EL (cell line): ENCODE results near the gene DYNC1I2.
"Not testable (repeated sequence)": the region's sequence is repeated elsewhere in the genome, so short reads cannot be mapped to it uniquely, and the experiment has no call there.

Experiments
- DNase-seq: peaks from one replicate; pipeline ENCODE4 v3.0.0-alpha.2; 2016

DYNC1I2 gene

DNA sequence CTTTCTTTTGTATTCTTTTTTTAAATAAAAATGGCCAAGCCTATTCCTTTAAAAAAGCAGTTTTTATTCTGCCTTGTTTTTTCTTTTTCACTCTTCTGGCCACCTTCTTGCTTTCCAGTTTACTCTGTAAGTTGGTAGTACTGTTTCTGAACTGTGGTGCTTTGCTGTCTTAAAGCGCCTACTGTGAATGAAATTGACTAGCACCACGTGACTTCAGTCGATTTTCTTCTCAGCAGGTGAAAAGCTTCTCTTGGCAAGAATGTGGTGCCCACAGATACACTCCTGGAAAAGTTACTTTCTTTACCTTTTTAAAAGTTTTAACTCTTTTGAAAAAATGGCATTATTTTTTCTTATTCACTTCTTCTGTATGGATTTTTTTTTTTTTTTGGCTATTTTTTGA is 32.4 kb downstream of the DYNC1I2 start:
- DNase-seq = no peak

DNA sequence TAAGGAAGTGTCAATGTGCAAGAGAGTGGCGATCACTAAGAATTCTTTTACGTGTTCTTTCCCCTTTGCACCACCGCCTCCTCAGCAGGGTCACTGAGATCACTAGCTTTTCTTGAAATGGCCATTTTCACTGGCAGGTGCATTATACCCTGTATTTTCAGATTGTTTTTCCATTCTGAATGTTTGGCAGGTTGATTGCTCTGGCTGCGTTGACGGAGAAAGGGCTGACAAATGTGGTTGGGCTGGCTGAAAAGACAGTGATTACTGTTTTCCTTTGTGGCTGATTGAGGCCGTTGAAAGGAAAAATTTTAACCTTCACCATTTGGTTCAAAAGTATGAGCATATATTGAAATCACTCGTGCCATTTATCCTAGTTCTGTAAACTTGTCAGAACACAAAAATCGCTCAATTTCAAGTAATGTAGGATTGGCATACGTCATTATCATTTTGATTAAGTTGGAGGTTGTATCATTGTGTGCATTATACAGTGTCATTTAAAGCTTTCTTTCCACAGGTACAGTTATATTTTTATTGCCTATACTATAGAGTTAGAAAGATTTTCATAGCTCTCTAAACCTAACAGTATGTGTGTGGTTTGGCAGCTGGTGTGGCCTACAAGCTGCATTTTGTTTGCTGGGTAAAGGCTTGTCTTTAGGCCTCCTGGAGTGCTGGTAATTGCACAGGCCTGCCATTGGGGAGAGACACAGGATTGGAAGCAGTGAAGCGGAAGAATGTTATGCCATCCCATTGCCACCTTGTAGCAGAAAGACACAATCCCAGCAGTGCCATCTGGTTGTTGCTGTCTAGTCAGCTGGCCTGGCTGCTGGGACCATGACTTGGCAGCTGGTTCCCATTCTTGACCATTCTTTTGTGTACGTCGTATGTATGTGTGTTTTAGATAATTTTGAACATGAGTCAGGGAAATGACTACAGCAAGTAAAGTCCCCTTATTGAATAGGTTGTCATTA is 36.7 kb downstream of the DYNC1I2 start:
- peak; percentile 11 for DNase-seq

DNA sequence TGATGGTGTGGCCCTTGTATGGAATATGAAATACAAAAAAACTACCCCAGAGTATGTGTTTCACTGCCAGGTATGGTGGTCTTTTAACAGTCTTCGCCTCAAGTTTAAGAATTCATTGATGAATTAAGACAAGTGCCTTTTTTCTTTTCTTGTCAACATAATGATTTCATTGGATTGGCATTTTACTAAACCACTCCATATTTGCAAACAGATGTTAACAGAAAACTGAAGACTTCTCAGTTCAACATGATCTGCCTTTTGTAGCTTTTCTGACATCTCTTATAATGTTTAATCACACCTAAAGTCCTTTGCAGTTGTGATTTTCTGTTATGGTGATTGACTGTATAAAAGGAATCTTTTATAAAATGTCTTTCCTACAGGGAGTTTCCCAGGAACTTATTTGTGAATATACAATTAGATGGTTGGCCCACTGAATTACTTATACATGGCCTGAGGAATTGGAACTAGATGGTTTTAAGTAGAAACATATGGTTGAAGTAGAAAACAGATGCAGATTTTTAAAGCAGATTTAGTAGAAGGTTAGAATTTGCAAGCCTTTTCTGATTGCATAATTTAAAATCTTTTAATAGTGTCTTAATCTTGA is 39.7 kb downstream of the DYNC1I2 start:
- peak; percentile 14 for DNase-seq

DNA sequence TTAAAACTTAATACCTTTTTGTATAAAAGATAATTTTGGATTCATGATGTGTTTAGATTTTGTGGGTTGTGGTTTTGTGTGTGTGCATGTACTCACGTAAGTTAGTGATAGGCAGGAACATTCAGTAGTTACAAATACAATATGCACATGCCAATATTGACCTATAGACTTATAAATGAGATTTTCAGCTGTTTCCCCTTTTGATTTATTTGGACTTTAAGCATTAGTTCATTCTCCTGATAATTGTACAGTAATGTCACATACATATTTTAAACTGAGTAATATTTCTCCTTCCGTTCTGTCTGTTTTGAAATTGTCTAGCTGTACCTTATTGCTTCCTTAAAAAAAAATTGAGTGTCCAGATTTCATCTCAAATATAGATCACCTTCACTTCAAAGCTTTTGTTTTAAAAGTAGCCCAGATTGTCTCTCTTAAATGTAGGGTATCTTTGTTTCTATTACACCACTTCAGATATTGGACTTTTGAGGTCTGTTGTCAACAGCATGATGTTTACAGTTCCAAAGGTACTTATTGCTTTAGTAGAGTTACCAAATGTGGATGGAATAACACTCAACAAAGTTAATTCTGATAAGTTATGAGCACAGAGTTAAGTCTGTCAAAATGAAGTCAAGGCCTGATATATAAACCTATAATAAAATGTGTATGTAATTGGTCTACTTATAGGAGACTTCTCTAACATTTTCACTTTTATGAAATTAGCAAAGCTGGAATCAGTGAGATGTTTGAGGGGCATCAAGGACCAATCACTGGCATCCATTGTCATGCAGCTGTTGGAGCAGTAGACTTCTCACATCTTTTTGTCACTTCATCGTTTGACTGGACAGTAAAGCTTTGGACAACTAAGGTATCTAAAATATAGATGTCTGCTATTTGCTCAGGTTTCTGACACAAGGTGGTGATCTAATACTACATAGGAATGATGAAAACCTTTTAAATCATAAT is 42.0 kb downstream of the DYNC1I2 start:
- no peak for DNase-seq

DNA sequence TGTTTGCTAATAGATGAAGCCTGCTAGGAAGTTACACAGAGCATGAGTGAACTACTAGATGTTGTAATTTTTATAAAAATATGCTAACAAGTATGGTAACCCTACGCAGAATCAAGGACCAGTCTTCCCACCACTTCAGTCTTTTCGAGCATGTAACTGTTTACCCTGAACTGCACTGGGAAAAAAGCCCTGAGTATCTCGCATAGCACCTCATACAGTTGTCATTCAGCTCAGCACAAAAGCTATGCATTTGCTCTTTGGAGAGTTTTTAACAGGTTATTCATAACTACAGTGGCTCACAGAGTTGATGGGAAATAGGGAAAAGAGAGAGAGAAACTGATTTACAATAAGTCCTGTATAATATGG is 42.7 kb downstream of the DYNC1I2 start:
- DNase-seq = no peak

DNA sequence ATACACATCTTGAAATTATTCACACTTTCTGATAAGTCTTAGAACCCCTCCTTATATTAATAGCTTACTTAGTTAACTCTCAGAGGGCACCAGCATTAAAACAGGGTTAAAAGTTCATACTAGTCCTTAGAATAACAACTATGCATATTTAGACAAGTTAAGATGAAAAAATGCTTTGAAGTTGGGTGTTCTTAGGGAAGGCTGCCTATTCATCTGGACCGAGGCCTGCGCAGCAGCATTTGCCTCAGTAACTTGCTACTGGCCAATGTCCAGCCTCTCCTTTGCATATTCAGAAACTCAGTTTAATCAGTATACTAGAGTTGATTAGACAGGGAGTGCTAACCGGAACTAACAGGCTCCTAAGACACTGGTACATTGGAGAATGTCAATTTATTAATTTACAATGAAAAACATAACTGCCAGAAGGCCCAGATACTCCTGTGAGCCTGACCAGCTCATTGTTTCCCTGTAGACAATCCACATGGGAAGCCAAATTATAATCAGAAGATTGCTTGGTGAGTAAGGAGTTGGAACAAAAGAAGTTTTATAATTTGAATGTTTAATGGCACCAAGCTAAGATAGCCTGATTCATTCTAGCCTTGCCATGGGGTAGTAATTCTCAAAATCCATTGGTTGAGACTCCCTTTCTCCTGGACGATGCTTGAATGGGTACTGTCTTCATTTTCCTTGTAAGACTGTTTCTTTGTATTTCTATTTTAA is 48.9 kb downstream of the DYNC1I2 start:
- DNase-seq = no peak

DNA sequence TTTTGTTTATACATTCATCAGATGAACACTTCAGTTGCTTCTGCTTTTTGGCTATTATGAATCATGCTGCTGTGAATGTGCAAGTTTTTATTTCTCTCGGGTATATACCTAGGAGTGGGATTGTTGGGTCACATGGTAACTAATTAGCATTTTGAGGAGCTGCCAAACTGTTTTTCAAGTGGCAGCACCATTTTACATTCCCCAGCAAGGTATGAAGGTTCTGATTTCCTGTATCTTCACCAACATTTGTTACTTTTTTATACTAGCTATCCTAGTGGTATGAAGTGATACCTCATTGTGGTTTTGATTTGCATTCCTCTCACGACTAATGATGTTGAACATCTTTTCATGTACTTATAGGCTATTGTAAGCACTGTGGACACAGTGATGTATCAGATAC is 53.9 kb downstream of the DYNC1I2 start:
- DNase-seq = peak; percentile 47

DNA sequence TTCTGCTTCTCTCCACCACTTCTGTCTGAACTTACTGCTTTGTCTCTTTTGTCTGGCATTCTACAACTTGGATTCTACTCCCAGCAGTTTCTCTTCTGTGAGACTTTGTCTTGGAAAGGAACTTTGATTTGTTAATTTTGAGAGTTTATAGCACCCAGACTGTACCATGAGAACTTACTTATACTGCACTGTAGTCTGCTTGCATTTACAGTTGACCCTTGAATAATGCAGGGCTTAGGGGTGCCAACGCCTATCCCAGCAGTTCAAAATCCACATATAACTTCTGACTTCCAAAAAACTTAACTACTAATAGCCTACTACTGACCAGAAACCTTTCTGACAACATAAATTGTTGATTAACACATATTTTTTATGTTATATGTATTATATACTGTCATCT is 55.5 kb downstream of the DYNC1I2 start:
- no peak for DNase-seq

DNA sequence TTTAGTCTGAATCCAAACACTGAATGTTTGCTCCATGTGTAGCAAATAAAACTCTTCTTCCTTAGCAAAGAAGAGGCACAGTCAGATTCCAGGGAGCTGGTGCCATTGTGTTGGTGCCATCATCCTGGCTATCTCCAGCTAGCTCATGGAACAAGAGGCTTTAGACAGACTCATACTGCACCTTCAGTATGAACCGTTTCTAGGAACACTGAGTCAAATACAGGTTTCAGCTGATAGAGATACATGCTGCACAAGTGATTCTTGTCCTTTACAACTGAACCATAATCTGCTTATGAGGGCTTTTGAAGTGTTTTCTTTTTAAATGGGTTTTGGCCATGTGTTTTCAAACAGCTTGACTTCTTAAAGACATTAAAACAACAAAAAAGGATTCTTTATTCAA is 57.9 kb downstream of the DYNC1I2 start:
- no peak for DNase-seq

DNA sequence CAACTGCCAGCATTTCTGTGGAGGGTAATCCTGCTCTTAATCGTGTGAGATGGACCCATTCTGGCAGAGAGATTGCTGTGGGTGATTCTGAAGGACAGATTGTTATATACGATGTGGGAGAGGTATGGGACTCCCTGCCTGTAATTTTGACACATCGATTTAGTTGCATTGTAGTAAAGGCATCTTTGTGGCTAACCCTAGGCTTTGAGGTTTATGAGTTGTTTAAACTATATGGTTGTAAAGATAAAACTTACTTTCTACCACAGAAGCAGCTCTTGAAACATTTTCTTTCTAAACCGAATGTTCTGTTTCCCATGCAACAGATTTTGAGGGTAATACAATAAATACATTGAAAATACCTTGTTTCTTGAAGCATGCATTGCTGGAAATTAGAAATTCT is 58.5 kb downstream of the DYNC1I2 start:
- DNase-seq = no peak

DNA sequence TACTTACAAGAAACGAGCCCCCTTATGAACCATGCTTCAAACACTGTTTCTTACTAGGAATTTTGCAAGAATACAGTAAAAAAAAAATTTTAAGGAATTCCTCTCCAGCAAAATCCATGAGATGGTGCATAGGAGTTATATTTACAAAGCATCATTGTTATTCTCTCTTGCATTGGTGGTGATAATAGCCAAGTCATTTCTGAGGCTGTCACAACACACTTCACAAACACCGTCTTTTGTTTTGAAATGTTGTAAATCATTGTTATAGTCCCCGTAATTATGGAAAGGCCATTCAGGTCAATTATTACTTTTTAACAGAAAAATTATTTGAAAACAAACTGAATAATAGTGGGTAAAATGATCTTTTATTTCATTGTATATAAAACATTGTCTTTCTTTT is 60.1 kb downstream of the DYNC1I2 start:
- no peak for DNase-seq

DNA sequence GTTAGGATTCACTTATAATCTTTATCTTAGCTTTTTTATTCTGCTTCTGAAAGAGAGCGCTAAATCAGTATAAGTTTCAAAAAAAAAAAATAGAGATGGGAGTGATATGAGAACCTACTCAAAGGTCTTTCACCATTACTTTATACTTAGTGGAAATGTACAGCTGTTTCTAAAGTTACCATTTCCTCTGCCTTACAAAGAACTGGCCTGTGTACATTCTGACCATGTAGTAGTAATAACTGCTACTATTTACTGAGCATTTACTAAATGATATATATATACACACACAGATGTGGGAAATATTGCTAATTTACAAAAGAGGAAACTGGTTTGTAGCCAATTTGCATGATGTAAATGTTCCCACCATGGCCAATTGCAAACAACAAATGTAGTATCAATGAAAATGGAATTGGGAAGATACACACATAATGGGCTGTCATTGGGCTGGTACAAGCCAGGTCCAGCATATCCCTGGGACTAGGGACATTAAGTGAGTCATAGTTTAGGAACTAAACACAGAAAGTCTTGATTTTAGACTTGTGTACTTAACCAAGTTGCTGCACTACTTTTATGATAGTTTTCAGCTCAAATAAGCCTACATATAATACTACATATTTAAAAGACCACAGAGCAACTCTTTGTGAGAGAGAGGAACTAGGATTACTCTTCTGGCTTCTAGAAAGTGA is 67.1 kb downstream of the DYNC1I2 start:
- peak; percentile 13 for DNase-seq

DNA sequence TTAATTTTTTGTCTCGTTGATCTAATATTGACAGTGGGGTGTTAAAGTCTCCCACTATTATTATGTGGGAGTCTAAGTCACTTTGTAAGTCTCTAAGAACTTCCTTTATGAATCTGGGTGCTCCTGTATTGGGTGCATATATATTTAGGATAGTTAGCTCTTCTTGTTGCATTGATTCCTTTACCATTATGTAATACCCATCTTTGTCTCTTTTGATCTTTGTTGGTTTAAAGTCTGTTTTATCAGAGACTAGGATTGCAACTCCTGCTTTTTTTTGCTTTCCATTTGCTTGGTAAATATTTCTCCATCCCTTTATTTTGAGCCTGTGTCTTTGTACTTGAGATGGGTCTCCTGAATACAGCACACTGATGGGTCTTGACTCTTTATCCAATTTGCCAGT is 71.5 kb downstream of the DYNC1I2 start:
- not testable (repeated sequence) for DNase-seq

DNA sequence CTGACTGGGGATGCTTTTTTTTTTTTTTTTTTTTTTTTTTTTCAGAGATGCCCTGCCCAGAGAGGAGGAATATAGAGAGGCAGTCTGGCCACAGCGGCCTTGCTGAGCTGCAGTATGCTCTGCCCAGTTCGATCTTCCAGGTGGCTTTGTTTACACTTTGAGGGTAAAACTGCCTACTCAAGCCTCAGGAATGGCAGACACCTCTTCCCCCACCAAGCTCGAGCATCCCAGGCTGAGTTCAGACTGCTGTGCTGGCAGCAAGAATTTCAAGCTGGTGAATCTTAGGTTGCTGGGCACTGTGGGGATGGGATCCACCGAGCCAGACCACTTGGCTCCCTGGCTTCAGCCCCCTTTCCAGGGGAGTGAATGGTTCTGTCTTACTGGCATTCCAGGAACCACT is 73.9 kb downstream of the DYNC1I2 start:
- DNase-seq = not testable (repeated sequence)

DNA sequence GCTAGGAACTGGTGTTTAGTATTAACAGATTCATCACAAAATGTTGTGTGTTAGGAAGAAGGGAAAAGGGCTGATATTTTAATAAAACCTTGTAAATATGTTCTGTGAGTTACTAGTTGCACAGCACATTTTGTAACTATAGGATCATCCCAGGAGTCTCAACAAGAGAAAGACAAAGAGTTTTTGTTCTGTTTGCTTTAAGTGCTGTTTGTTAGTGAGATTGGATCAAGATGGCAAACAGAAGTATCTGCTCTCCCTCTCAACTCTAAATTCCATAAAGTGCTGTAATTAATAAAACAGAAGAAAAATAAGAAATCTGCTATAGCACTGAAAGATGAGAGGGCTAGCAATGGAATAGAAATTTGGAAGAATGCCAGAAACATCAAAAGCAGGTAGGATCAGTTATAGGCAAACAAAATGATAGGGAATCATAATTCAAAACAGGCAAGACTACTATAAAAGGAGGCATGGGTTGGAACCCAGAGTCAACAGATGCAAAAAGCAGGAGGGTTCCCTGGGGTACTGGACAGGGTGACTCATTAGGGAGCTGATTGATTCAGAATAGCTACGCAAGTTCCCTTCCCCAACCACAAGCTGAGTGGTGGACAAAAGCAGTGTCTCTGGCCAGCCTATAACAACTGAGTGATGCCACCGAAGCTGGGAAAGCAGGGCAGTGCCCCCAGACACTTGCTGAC is 75.8 kb downstream of the DYNC1I2 start:
- peak; percentile 59 for DNase-seq

DNA sequence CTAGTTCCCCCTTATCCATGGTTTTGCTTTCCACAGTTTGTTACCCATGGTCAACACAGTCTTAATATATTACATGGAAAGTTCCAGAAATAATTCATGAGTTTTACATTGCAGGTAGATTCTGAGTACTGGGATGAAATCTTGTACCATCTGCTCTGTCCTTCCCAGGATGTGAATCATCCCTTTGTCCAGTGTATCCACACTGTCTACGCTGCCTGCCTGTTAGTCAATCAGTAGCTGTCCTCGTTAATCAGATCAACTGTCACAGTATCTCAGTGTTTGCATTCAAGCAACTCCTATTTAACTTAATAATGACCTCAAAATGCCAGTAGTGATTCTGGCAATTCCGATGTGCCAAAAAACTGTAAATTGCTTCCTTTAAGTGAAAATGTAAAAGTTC is 76.3 kb downstream of the DYNC1I2 start:
- DNase-seq = peak; percentile 15

DNA sequence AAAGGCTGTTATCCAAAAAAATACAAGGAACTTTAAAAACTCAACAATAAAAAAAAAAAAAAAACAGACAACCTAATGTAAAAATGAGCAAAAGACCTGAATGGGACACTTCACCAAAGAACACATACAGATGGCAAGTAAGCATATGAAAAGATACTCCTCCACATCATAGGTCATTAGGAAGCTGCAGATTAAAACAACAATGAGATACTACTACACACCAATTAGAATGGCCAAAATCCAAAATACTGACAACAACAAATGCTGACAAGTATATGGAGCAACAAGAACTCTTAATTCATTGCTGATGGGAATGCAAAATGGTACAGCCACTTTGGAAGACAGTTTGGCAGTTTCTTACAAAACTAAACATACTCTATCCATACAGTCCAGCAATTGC is 84.2 kb downstream of the DYNC1I2 start:
- DNase-seq = no peak

DNA sequence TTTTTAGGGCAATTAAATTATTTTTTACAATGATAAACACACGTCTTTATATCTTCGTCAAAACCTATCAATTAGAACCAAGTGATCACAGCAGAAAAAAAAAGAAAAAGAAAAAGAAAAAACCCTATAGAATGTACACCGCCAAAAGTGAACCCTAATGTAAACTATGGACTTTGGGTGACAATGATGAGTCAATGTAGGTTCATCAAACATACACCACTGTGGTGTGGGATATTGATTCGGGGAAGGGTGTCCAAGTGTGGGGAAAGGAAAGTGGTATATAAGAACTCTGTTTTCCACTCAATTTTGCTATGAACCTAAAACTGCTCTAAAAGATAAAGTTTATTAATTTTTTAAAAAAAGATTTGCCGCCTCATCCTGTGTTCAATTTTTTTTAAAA is 85.1 kb downstream of the DYNC1I2 start:
- DNase-seq = no peak

DNA sequence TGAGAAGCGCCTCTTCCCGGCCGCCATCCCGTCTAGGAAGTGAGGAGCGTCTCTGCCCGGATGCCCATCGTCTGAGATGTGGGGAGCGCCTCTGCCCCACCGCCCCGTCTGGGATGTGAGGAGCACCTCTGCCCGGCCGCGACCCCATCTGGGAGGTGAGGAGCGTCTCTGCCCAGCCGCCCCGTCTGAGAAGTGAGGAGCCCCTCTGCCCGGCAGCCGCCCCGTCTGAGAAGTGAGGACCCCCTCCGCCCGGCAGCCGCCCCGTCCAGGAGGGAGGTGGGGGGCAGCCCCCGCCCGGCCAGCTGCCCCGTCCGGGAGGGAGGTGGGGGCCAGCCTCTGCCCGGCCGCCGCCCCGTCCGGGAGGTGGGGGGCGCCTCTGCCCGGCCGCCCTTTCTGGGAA is 87.3 kb downstream of the DYNC1I2 start:
- not testable (repeated sequence) for DNase-seq

DNA sequence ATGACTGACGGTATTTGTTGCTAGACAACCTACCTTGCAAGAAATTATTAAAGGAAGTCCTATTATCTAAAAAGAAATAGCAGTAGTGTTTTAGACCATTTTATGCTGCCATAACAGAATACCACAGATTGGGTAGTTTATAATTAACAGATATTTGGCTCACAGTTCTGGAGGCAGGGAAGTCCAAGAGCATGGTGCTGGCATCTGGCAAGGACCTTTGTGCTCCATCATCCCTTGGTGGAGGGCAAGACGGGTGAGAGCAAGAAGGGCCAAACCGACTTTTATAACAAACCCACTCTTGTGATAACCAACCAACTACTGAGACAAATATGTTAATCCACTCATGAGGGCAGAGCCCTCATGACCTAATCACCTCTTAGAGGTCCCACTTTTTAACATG is 91.2 kb downstream of the DYNC1I2 start:
- DNase-seq = no peak

DNA sequence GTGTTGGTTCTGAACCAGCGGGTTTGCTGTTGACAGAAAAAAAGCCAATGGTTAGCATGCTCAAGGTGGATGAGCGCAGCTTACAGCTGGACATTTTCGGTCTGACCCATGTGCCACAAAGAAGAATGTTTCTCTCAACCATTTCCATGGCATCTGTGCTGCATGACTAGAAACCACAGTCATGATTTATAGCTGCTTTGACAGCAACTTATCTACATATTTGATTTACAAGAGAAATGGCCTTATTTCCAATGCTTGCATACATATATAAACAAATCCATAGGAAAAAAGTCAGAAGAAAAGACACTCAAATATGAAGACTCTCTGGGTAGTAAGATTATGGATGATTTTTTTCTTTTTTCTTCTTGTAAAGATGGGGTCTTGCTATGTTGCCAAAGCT is 98.2 kb downstream of the DYNC1I2 start:
- DNase-seq = no peak
